ENCODE measurements around the gene PRKAR2A.

DNA sequence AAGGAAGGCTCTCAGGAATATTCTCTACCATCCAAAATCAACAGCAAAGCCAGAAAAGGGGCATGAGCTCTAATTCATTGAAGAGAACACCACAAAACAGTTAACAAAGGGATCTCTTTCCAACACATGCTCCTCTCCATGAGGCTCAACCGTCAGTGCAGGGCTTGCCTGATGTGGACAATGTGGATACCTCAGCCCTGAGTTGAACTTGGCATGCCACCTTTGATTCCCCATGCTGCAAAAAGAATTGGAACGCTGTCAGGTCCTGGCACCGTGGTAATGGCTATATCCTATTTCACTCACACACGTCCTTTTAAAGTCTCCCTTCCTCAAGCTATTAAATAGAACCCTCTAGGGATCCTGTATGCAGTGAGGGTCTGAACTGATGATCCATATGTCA, 100.0 kb downstream of the PRKAR2A start:
- no peak for TF ChIP-seq RELA (IDR thresholded peaks at IDR 0.05; ENCODE audit: borderline replicate concordance, partially characterized antibody)
- TF ChIP-seq GABPA (IDR thresholded peaks at IDR 0.05; ENCODE audit: low read depth), result no peak
- TF ChIP-seq MTA2 (IDR thresholded peaks at IDR 0.05; ENCODE audit: low read depth), result no peak
- TF ChIP-seq, protein P1, sequence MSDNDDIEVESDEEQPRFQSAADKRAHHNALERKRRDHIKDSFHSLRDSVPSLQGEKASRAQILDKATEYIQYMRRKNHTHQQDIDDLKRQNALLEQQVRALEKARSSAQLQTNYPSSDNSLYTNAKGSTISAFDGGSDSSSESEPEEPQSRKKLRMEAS (IDR thresholded peaks at IDR 0.05; ENCODE audit: low read depth, low read length), result no peak
- TF ChIP-seq, protein P2, sequence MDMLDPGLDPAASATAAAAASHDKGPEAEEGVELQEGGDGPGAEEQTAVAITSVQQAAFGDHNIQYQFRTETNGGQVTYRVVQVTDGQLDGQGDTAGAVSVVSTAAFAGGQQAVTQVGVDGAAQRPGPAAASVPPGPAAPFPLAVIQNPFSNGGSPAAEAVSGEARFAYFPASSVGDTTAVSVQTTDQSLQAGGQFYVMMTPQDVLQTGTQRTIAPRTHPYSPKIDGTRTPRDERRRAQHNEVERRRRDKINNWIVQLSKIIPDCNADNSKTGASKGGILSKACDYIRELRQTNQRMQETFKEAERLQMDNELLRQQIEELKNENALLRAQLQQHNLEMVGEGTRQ (IDR thresholded peaks at IDR 0.05; ENCODE audit: borderline replicate concordance, low read depth, low read length), result no peak
- TF ChIP-seq, protein P3, sequence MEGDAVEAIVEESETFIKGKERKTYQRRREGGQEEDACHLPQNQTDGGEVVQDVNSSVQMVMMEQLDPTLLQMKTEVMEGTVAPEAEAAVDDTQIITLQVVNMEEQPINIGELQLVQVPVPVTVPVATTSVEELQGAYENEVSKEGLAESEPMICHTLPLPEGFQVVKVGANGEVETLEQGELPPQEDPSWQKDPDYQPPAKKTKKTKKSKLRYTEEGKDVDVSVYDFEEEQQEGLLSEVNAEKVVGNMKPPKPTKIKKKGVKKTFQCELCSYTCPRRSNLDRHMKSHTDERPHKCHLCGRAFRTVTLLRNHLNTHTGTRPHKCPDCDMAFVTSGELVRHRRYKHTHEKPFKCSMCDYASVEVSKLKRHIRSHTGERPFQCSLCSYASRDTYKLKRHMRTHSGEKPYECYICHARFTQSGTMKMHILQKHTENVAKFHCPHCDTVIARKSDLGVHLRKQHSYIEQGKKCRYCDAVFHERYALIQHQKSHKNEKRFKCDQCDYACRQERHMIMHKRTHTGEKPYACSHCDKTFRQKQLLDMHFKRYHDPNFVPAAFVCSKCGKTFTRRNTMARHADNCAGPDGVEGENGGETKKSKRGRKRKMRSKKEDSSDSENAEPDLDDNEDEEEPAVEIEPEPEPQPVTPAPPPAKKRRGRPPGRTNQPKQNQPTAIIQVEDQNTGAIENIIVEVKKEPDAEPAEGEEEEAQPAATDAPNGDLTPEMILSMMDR (IDR thresholded peaks at IDR 0.05 in 2 of 3, conservative IDR thresholded peaks at IDR 0.05 in 1 of 3; ENCODE audit: control insufficient read depth in 2 of 3, extremely low read depth in 1 of 3, insufficient read depth in 1 of 3, low read depth in 3 of 3, low read length in 3 of 3), result no peak
- TF ChIP-seq POLR2A (IDR thresholded peaks at IDR 0.05; ENCODE audit: low read depth, low read length), result no peak
